Smooth muscle cell (in vitro differentiated cells): Measurements from ENCODE around the gene HOXA11. TPM values are rescaled to one million over a fixed set of nuclear protein-coding genes. Genes with fewer than 3 reads are reported as not detected.
A peak's percentile ranks its signal among the peaks of the same experiment; 100 is the strongest.

Experiments used
- DNase-seq: peaks from one replicate; lab custom pipeline; 2025; ENCODE audit not compliant: unreplicated experiment; lab: John Stamatoyannopoulos, UW
- H2AFZ ChIP-seq: fragments of 200-600 bp; sonication (generic); 2 replicates; pipeline ENCODE4 v1.6.0; 2016; ENCODE audit warnings: antibody characterized with exemption, low read depth, mild to moderate bottlenecking
- H3F3A ChIP-seq: fragments of 200-600 bp; sonication (generic); 2 replicates; pipeline ENCODE4 v1.6.0; 2017; ENCODE audit warnings: antibody characterized with exemption, low read depth
- H3K27ac ChIP-seq: fragments of 200-600 bp; sonication (generic); 2 replicates; pipeline ENCODE4 v1.5.1; 2016; ENCODE audit warnings: low read depth, mild to moderate bottlenecking
- H3K27me3 ChIP-seq: fragments of 200-600 bp; sonication (generic); 2 replicates; pipeline ENCODE4 v1.6.1; 2016; ENCODE audit warnings: low read depth, mild to moderate bottlenecking
- H3K36me3 ChIP-seq: fragments of 200-600 bp; sonication (generic); 2 replicates; pipeline ENCODE4 v1.5.1; 2016; ENCODE audit warnings: low read depth
- H3K4me1 ChIP-seq: fragments of 200-600 bp; sonication (generic); 2 replicates; pipeline ENCODE4 v1.5.1; 2016; ENCODE audit warnings: low read depth
- H3K4me2 ChIP-seq: fragments of 200-600 bp; sonication (generic); 2 replicates; pipeline ENCODE4 v1.6.0; 2016; ENCODE audit warnings: mild to moderate bottlenecking
- H3K4me3 ChIP-seq: fragments of 200-600 bp; sonication (generic); 2 replicates; pipeline ENCODE4 v1.5.1; 2016; ENCODE audit warnings: mild to moderate bottlenecking
- H3K79me2 ChIP-seq: fragments of 200-600 bp; sonication (generic); 2 replicates; pipeline ENCODE4 v1.6.0; 2016; ENCODE audit warnings: low read depth, mild to moderate bottlenecking
- H3K9ac ChIP-seq: fragments of 200-600 bp; sonication (generic); 2 replicates; pipeline ENCODE4 v1.6.0; 2016; ENCODE audit warnings: low read depth
- H3K9me3 ChIP-seq: fragments of 200-600 bp; sonication (generic); replicated peaks from 2 replicates; pipeline ENCODE4 v1.5.1; 2016; ENCODE audit warnings: low read depth
- H4K20me1 ChIP-seq: fragments of 200-600 bp; sonication (generic); 2 replicates; pipeline ENCODE4 v1.6.0; 2016; ENCODE audit warnings: low read depth
- CTCF ChIP-seq: fragments of 200-600 bp; sonication (generic); IDR thresholded peaks from 2 replicates; pipeline ENCODE4 v1.5.1; 2017; ENCODE audit warnings: borderline replicate concordance, mild to moderate bottlenecking, antibody characterized with exemption; ENCODE audit not compliant: insufficient read depth, poor library complexity, severe bottlenecking
- WGBS: methylation state at CpG from one replicate; pipeline ENCODE4 v1.1.7; 2016; ENCODE audit warnings: low lambda C conversion rate; 5-methylcytosine and 5-hydroxymethylcytosine counted together
- polyA plus RNA-seq: library from polyadenylated mRNA; unstranded; fragments of >200 nt; fragmentation: Nextera tagmentation; extraction: Ambion mirVana; gene quantifications from 2 replicates; pipeline ENCODE4 v1.2.1, GENCODE V29; 2016
- total RNA-seq: library from RNA; depleted of rRNA; stranded (reverse); fragments of >200 nt; gene quantifications from 2 replicates; pipeline ENCODE4 v1.2.3, GENCODE V29; 2014

The HOXA11 gene
- total and polyA plus RNA-seq, 2 experiments from 2014 or later, result 20.3 to 27.7 TPM

- Histone ChIP-seq H3K27me3 (peaks cover 25% of the 10 kb centered on the region), H3K4me3 (peak overlapping the region; percentile 67), H3K36me3 (no peaks in the 10 kb centered on the region), H4K20me1 (peaks cover 40% of the 10 kb centered on the region), H3K4me1 (no peaks in the 10 kb centered on the region), H3K4me2 (peak overlapping the region; percentile 89), H3K9me3 (no peaks in the 10 kb centered on the region), H3K27ac (peak overlapping the region; percentile 95), H2AFZ (peak overlapping the region; percentile 62), H3K79me2 (peaks cover 94% of the 10 kb centered on the region), H3F3A (no peaks in the 10 kb centered on the region), H3K9ac (peak overlapping the region; percentile 88)
- WGBS, result 27% methylated on average over 12 of the region's 12 CpGs
- no peak for TF ChIP-seq CTCF
- DNase-seq, result no peak
These were observed 10.0 kb downstream of the HOXA11 start for GRCh38 chr7:27174874-27175625.

- H3K27me3 ChIP-seq, result peaks cover 25% of the 10 kb centered on the region
- TF ChIP-seq CTCF, result no peak
- H3K9ac ChIP-seq, result peak within 1 kb of the TSS; percentile 88
These were observed 10.8 kb downstream of the HOXA11 start, which contains the start of gene HOXA10 for GRCh38 chr7:27173956-27174873. TSS of gene HOXA10 (minus strand) at chr7:27174320. CDS start at chr7:27174306, 14 bp downstream.

GRCh38 chr7:27173511-27173955 is 11.5 kb downstream of the HOXA11 start:
- Histone ChIP-seq H4K20me1 (peaks cover 40% of the 10 kb centered on the region), H3K27me3 (peaks cover 25% of the 10 kb centered on the region), H2AFZ (no peak overlapping the region), H3K4me3 (peak overlapping the region; percentile 67), H3F3A (peaks cover 4% of the 10 kb centered on the region), H3K4me1 (no peaks in the 10 kb centered on the region), H3K36me3 (no peaks in the 10 kb centered on the region), H3K79me2 (peaks cover 100% of the 10 kb centered on the region), H3K9ac (peak overlapping the region; percentile 88), H3K4me2 (peak overlapping the region; percentile 89), H3K9me3 (no peaks in the 10 kb centered on the region), H3K27ac (peak overlapping the region; percentile 95)
- DNase-seq, result no peak
- TF ChIP-seq CTCF, result no peak
- WGBS, result under 1% methylated on average over 50 of the region's 59 CpGs

More at GRCh38 chr7:27173956-27174873, 10.8 kb downstream of the HOXA11 start, which contains the start of gene HOXA10:
- Histone ChIP-seq H3F3A (no peaks in the 10 kb centered on the region), H2AFZ (peak within 1 kb of the TSS; percentile 62), H3K79me2 (peaks cover 100% of the 10 kb centered on the region), H3K9me3 (no peaks in the 10 kb centered on the region), H3K36me3 (no peaks in the 10 kb centered on the region), H4K20me1 (peaks cover 40% of the 10 kb centered on the region), H3K4me3 (peak within 1 kb of the TSS; percentile 67), H3K27ac (peak within 1 kb of the TSS; percentile 95), H3K4me1 (no peaks in the 10 kb centered on the region), H3K4me2 (peak within 1 kb of the TSS; percentile 89)
- 6% methylated on average over 77 of the region's 82 CpGs for WGBS
- no peak for DNase-seq
